Measurements from ENCODE around the gene LURAP1L.
"Not testable (repeated sequence)": the region's sequence is repeated elsewhere in the genome, so short reads cannot be mapped to it uniquely, and the experiment has no call there.

Gene LURAP1L

DNA sequence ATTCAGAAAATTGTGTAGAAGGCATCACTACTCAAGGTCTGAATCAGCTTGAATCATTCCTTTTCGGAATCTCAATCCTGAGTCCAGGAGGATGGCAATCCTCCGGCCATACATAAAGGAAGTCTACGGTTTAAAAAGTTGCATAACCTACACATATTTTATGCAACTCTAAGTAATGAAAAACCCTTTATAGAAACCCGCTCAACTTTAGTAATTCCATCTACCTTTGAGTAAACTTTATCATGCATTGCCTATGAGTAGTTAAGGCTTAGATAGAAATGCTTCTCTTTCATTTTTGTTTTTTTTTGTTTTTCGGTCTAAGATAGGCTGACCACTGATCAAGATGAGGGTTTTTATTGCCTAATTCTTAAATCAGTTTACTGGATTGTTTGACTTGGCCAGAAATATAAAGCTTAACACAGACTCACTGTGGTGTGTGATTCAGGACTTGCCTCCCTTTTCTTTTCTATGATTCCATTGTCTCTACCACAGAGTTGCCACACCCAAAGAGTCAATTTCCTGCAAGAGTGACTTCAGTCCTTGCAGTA is 85.0 kb downstream of the LURAP1L start:
- DNase-seq (ENCODE audit: low read depth), result no peak

DNA sequence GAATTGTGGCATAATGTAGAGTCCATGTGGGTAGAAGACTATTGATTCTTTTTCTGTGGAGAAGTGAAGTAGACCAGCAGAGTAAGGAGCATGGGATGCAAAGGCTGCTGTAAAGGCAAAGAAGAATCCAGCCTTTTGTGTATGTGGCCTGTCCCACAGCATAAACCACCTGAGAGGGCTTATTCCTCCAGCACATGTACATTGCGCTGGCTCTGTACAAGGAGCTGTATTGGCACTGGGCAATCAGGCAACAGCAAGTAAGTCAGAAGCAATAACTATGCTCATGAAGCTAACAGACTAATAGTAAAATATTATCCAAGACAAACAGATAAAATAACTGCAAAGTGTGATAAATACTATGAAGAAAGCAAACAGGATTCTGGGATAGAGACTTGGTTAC is 86.2 kb downstream of the LURAP1L start:
- DNase-seq (ENCODE audit: low read depth), result no peak

DNA sequence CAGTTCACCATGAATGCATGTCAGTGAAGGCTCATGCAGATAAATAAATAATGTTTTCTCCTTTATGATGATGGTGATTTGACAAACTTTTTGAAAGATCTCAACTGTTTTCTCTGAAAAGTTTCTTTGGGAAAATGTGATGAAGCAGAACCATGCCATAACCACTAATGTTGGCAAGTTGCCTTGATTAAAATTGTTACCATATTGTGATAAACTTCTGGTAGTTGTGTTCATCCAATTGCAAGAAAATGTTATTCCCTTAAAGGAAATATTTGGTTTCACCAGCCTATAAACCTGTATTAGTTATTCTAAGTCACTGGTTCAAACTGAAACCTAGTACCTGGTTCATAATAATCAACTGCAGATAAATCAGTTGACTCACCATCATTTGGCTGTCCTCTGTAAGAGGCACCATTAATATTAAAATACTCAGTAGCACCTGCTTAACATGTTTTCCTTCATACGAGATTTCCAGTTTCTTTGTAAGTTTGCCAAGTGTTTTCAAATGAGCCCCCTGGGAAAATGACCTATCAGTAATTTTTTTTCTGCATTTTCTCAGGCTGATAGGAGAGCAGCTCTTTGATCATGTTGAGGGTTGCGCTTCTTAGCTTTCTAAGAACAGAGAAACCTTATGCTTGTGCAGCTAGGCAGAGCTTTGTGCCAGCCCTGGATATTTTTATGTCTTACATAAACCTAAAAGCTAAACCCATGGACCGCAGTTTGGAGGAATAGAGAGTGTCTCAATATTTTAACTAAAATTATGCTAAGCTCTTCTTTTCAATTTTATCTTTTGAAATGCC is 88.0 kb downstream of the LURAP1L start:
- no peak for DNase-seq (ENCODE audit: low read depth)

DNA sequence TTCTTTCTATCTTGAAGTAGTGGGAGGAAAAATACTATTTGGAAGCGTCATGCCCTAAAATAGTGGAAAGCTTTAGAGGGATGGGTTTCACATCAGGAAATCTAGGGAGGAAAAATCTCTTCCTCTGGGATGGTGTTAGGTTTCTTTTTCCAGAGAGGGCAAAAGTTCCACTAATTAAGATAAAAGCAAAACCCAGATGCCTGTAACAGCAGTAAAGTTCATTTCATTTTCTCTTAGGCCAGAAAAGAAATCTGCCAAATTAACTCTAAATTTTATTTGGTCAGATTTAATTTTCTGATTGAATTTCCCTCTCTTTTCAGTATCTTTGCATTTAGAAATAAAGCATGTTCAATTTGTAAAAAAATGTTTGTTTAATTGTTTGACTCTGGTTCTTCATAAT is 88.8 kb downstream of the LURAP1L start:
- DNase-seq (ENCODE audit: low read depth), result no peak

DNA sequence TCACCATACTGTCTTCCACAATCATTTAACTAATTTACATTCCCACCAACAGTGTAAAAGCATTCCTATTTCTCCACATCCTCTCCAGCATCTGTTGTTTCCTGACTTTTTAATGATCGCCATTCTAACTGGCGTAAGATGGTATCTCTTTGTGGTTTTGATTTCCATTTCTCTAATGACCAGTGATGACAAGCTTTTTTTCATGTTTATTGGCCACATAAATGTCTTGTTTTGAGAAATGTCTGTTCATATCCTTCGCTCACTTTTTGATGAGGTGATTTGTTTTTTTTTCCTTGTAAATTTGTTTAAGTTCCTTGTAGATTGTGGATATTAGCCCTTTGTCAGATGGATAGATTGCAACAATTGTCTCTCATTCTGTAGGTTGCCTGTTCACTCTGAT is 90.6 kb downstream of the LURAP1L start:
- DNase-seq (ENCODE audit: low read depth), result not testable (repeated sequence)

Measured in T follicular helper cell (primary cell).